SH-SY5Y (cell line): ENCODE data around the gene COX8A.

Experiments
- GATA2 ChIP-seq: IDR thresholded peaks from 2 replicates; pipeline ENCODE4 v1.6.1; 2011; ENCODE audit warnings: mild to moderate bottlenecking, low read depth, low read length
- GATA3 ChIP-seq: IDR thresholded peaks from 2 replicates; pipeline ENCODE4 v1.6.1; 2011; ENCODE audit warnings: low read depth, mild to moderate bottlenecking, low read length, moderate library complexity

DNA sequence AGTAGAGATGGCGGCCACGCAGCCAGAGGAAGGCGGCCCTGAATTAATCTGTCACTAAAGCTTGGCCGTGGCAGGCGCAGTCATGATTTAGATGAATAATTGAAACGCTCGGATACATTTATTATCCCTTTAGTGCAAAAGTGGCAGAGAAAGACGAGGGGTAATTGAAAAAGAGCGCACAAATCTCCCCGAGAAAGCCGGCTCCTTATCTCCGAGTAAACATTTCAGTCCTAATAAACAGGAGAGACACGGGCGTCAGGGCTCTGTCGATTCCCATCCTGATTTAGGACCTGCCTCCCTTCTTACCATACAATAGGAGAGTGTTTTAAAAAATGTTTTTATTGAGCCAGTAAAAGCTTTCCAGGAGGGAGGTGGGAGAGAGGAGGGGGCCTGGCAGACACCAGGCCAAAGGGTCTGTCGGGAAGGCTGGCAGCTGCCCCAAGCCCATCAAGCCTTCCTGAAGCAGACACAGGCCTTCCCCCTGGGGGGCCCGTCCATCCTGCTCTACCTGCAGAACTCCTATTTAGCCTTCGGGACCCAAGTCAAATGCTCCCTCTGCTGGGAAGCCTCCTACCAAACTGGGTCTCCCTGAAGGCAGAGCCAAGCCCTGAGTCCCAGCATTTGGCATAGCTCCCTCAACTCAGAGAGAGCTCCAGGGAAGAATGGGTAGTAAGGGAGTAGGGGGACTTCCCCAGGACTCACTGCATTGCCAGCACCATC is 34.7 kb downstream of the COX8A start:
- TF ChIP-seq GATA2 (no peak), GATA3 (no peak)
